PC-3 (cell line): Measurements from ENCODE around the gene C1S.

Experiments used
- CTCF ChIP-seq: fragments of 300-600 bp; sonication (generic); conservative IDR thresholded peaks from 2 replicates; pipeline ENCODE4 v1.5.1; 2017; ENCODE audit warnings: antibody characterized with exemption, low read depth, mild to moderate bottlenecking, low read length
- EZH2 ChIP-seq: fragments of 300-600 bp; sonication (generic); IDR thresholded peaks from one replicate; pipeline ENCODE4 v1.6.1; 2017; ENCODE audit warnings: antibody characterized with exemption, mild to moderate bottlenecking, low read length; ENCODE audit not compliant: unreplicated experiment

GRCh38 chr12:7099290-7099996 is 38.9 kb downstream of the C1S start:
- TF ChIP-seq CTCF (no peak), EZH2 (no peak)
